Breast epithelium (tissue), 4 donors: ENCODE data around the gene ZSWIM6. TPM values are rescaled to one million over a fixed set of nuclear protein-coding genes. Genes with fewer than 3 reads are reported as not detected.

ENCODE experiments used
- DNase-seq, 2 donors: peaks; one replicate each; pipeline ENCODE4 v3.0.0-alpha.2; 2019; ENCODE audit warnings: low spot score in 2 of 2
- H3K27ac ChIP-seq, 2 donors: fragments of 200-600 bp; sonication (generic) in 1 of 2; one replicate each; pipeline ENCODE4 v1.5.1; 2016 to 2019; ENCODE audit warnings: mild to moderate bottlenecking in 1 of 2
- H3K27me3 ChIP-seq, 2 donors: fragments of 200-600 bp; sonication (generic) in 1 of 2; one replicate each; pipeline versions ENCODE4 v1.5.1 to v1.6.0; 2017 to 2019; ENCODE audit warnings: control low read depth in 1 of 2, mild to moderate bottlenecking in 1 of 2
- H3K36me3 ChIP-seq: fragments of 200-600 bp; one replicate; pipeline ENCODE4 v1.5.1; 2019
- H3K4me1 ChIP-seq, 2 donors: fragments of 200-600 bp; sonication (generic); one replicate each; pipeline ENCODE4 v1.5.1; 2016 to 2019; ENCODE audit warnings: control low read depth in 1 of 2
- H3K4me3 ChIP-seq, 3 donors: fragments of 200-600 bp; sonication (generic); 1 replicate in 2 of 3; 2 replicates in 1 of 3; pipeline ENCODE4 v1.5.1; 2016 to 2019; ENCODE audit warnings: mild to moderate bottlenecking in 3 of 3, moderate library complexity in 2 of 3
- H3K9me3 ChIP-seq, 2 donors: fragments of 200-600 bp; sonication (generic) in 1 of 2; one replicate each; pipeline ENCODE4 v1.5.1; 2016 to 2019; ENCODE audit warnings: control low read depth in 1 of 2
- POLR2A ChIP-seq: fragments of 450-650 bp; IDR thresholded peaks from one replicate; pipeline ENCODE4 v1.6.1; 2016; ENCODE audit warnings: antibody characterized with exemption, mild to moderate bottlenecking, moderate library complexity
- POLR2AphosphoS5 ChIP-seq, 3 donors: sonication (generic); formaldehyde crosslinking; IDR thresholded peaks; one replicate each; pipeline ENCODE4 v1.6.1; 2017; ENCODE audit warnings: antibody characterized with exemption in 3 of 3
- intact Hi-C: fragments of 100-400 bp; cut with DNase I; formaldehyde crosslinking; loops from one replicate; pipeline ENCODE4 v1.15.1; 2023; ENCODE audit warnings: low total_unique reads
- total RNA-seq, 3 donors: library from RNA; depleted of rRNA; stranded (reverse); fragments of >200 nt; gene quantifications; one replicate each; pipeline ENCODE4 v1.1.0, GENCODE V29; 2016
- TF ChIP-seq, protein P1 (sequence below), 3 donors: fragments of 450-650 bp; IDR thresholded peaks; one replicate each; pipeline ENCODE4 v1.5.1; 2016 to 2017; ENCODE audit warnings: antibody characterized with exemption in 3 of 3, mild to moderate bottlenecking in 3 of 3, moderate library complexity in 3 of 3

Gene ZSWIM6
- total RNA-seq, 3 donors from 2014 or later = 10.2 to 16.8 (median 11.2) TPM

DNA sequence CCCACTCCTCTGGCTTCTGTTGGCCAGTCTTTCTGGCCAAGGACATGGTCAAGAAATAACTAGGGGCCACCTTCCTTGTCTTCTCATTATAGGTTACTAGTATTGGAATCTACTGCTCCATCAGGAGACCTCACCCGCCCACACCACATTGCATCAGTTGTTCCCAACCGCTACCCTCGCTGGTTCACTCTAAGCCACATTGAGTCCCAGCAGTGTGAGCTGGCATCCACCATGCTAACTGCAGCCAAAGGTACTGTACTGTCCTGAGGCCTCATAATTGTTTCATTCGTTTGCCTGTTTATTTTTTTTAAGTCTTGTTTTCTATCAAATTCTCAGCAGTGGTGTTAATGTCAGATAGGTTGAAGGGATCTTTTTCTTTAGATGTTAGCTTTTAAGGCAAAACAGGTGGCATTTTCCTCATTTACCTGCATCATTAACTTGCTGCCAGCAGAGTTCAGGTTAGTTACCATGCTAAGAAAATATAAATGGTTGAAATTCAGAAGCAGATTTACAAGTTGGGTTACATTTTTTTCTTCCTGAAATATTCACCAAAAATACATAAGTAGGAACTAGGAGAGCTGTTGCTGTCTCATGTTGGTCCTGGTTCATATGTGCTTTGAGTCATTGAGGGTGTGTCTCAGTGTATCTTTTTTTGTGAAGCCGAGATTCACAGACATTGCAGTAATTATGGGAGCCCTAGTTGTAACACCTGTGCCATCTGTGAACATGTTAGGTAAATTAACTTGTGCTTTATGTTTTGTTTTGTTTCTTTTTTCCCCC lies 206.9 kb downstream of the ZSWIM6 start:
- Histone ChIP-seq H3K36me3 (peaks cover 8% of the 10 kb centered on the region), H3K9me3 (peaks cover 4 to 13% of the 10 kb centered on the region in 2 donors), H3K27ac (no peak overlapping the region), H3K4me3 (no peak overlapping the region), H3K4me1 (no peaks in the 10 kb centered on the region), H3K27me3 (no peaks in the 10 kb centered on the region)
- TF ChIP-seq, protein P1, sequence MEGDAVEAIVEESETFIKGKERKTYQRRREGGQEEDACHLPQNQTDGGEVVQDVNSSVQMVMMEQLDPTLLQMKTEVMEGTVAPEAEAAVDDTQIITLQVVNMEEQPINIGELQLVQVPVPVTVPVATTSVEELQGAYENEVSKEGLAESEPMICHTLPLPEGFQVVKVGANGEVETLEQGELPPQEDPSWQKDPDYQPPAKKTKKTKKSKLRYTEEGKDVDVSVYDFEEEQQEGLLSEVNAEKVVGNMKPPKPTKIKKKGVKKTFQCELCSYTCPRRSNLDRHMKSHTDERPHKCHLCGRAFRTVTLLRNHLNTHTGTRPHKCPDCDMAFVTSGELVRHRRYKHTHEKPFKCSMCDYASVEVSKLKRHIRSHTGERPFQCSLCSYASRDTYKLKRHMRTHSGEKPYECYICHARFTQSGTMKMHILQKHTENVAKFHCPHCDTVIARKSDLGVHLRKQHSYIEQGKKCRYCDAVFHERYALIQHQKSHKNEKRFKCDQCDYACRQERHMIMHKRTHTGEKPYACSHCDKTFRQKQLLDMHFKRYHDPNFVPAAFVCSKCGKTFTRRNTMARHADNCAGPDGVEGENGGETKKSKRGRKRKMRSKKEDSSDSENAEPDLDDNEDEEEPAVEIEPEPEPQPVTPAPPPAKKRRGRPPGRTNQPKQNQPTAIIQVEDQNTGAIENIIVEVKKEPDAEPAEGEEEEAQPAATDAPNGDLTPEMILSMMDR (IDR thresholded peaks at IDR 0.05) = no peak
- no peak for TF ChIP-seq POLR2A
- DNase-seq = no peak
- intact Hi-C loops = no loop called here

DNA sequence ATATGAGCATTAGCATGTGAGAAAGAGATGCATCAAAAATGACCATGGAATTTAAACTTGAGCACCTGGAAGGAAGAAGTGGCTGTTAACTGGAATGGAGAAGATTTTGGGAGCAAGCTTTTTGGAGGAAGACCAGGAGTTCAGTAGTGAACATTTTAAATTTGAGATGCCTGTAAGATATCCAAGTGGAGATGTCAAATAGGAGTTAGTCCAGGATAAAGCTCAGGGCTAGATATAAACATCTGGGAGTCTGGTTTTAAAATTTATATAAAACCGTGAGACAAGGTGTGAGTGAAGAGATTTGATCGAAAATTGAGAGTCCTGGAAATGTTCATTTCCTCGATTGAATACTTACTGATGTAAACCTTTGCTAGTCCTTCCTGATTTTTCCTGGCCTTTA lies 217.5 kb downstream of the ZSWIM6 start:
- Histone ChIP-seq H3K9me3 (no peaks in the 10 kb centered on the region), H3K27ac (no peak overlapping the region), H3K4me3 (no peak overlapping the region), H3K4me1 (no peaks in the 10 kb centered on the region), H3K36me3 (no peaks in the 10 kb centered on the region), H3K27me3 (no peaks in the 10 kb centered on the region)
- DNase-seq = no peak
- intact Hi-C loops = loop anchor here (5.0 kb wide), 1 partner anchor 533 kb away; no protein-coding TSS in a partner anchor
- TF ChIP-seq, protein P1 (IDR thresholded peaks at IDR 0.05) = no peak
- TF ChIP-seq POLR2AphosphoS5 (IDR thresholded peaks at IDR 0.05) (no peak), POLR2A (no peak)

DNA sequence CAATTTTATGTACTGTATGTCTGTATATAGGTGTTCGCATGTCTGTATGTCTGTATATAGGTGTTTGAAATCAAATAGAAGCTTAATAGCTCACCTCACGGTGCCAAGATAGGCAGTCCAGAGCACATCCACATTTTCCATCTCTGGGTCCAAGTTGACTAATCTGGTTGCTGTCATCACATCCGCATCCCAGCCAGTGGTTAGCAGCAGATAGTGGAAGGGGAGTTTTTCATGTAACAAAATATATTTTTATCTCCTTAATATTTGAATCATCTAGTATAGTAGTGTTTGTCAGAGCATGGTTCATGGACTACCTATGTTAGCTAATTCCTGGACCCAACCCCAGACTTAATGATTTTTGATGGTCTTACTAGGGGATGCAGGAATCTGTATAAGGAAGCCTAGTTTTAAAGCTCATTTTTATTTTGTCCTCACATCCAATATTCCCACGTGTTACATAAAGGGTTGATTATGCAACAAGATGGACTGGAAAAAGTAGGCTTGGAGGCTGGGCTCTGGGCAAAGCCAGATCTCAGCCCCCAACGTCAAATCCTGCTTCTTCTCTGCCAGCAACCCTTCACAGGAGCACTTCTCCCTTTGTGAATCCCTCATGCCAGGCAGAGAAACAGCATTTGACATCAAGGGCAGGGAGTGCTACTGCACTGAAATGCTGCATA lies 219.7 kb downstream of the ZSWIM6 start:
- intact Hi-C loops = no loop called here
- H3K36me3 ChIP-seq = no peaks in the 10 kb centered on the region
- no peak for DNase-seq
- no peak overlapping the region for H3K4me3 ChIP-seq
- no peak for TF ChIP-seq POLR2A
- TF ChIP-seq, protein P1 (IDR thresholded peaks at IDR 0.05) = no peak
- TF ChIP-seq POLR2AphosphoS5 (IDR thresholded peaks at IDR 0.05) = no peak
- H3K4me1 ChIP-seq = no peaks in the 10 kb centered on the region
- H3K27me3 ChIP-seq = no peaks in the 10 kb centered on the region
- no peaks in the 10 kb centered on the region for H3K9me3 ChIP-seq
- H3K27ac ChIP-seq = no peak overlapping the region

DNA sequence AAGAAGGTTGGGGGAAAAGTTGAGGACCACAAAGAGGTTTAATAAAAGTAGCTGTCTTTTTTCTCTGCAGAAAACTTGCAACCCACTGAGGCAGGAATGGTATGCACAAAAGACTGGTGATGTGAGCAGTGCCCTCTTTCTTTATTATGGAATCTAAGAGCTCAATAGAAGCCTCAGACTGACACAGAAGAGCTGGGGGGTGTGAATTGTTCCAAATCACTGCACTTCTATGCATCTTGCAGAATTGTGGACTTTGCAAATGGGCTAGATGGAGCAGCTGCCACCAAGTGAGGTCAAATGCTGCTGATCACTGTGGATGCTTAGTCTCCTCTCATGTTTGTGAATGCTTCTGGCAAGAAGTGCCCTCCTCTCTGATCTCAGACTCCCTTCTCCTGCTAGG lies 227.1 kb downstream of the ZSWIM6 start:
- H3K27ac ChIP-seq = no peak overlapping the region
- DNase-seq = no peak
- H3K9me3 ChIP-seq = no peaks in the 10 kb centered on the region
- intact Hi-C loops = no loop called here
- no peak overlapping the region for H3K4me3 ChIP-seq
- no peak for TF ChIP-seq POLR2A
- H3K27me3 ChIP-seq = no peaks in the 10 kb centered on the region
- H3K4me1 ChIP-seq = no peaks in the 10 kb centered on the region
- no peaks in the 10 kb centered on the region for H3K36me3 ChIP-seq

DNA sequence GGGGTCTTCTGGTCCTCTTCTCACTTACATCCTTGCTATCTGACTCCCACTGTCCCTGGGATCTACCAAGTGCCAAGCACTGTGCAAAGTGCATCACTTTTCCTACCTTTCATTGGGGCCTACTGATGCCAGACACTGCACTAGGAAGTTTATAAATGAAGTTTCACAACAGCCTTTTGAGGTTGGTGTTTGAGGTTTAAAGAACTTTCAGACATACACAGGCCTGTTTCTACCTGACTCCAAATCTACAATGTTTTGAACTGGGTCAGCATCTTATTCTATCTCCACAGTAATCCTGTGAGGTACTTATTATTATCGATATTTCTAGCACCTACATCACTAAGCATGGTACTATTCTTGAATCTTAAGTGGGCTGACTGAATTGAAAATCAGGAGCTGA lies 227.7 kb downstream of the ZSWIM6 start:
- no peak for DNase-seq
- Histone ChIP-seq H3K9me3 (no peaks in the 10 kb centered on the region), H3K4me1 (no peaks in the 10 kb centered on the region), H3K27me3 (no peaks in the 10 kb centered on the region), H3K4me3 (no peak overlapping the region), H3K27ac (no peak overlapping the region), H3K36me3 (no peaks in the 10 kb centered on the region)
- intact Hi-C loops = no loop called here
- no peak for TF ChIP-seq POLR2A
- TF ChIP-seq POLR2AphosphoS5 (IDR thresholded peaks at IDR 0.05) = no peak
- TF ChIP-seq, protein P1 (IDR thresholded peaks at IDR 0.05) = no peak
